Endometrium (tissue), 2 donors: ENCODE results near the gene ADD1.

ENCODE experiments used
- FAIRE-seq: peaks from 2 replicates; lab custom pipeline; 2012; peaks lifted over from hg19 to GRCh38; lab: Jason Lieb, UNC
- donor health status: control.
- donor health status: control.

The ADD1 gene

GRCh38 chr4:2834001-2834921, 9.4 kb upstream of the ADD1 start:
- no peak for FAIRE-seq

- no peak for FAIRE-seq
Measured at GRCh38 chr4:2835978-2836377, 7.7 kb upstream of the ADD1 start.

GRCh38 chr4:2836391-2836859, 7.2 kb upstream of the ADD1 start:
- FAIRE-seq, result no peak

- FAIRE-seq, result no peak
Measured at GRCh38 chr4:2837110-2837903, 6.3 kb upstream of the ADD1 start.

- peak; percentile 63 for FAIRE-seq
Measured at GRCh38 chr4:2837904-2838496, 5.6 kb upstream of the ADD1 start.

GRCh38 chr4:2839060-2839459, 4.6 kb upstream of the ADD1 start:
- FAIRE-seq, result no peak

GRCh38 chr4:2842687-2843262, 869 bp upstream of the ADD1 start:
- no peak for FAIRE-seq

- FAIRE-seq, result no peak
Measured at GRCh38 chr4:2843941-2844584, 419 bp downstream of the ADD1 start.

- no peak for FAIRE-seq
Measured at GRCh38 chr4:2846172-2846571, 2.5 kb downstream of the ADD1 start.

GRCh38 chr4:2847302-2847871, 3.7 kb downstream of the ADD1 start:
- no peak for FAIRE-seq

GRCh38 chr4:2848449-2848848, 4.8 kb downstream of the ADD1 start:
- FAIRE-seq, result no peak

- no peak for FAIRE-seq
Measured at GRCh38 chr4:2849267-2850152, 5.9 kb downstream of the ADD1 start.

- FAIRE-seq, result no peak
Measured at GRCh38 chr4:2850966-2851798, 7.5 kb downstream of the ADD1 start.

- FAIRE-seq, result no peak
Measured at GRCh38 chr4:2852481-2852921, 8.9 kb downstream of the ADD1 start.

GRCh38 chr4:2855584-2855983, 11.9 kb downstream of the ADD1 start:
- no peak for FAIRE-seq

- no peak for FAIRE-seq
Measured at GRCh38 chr4:2856266-2856665, 12.6 kb downstream of the ADD1 start.

- no peak for FAIRE-seq
Measured at GRCh38 chr4:2857349-2857927, 13.8 kb downstream of the ADD1 start.

GRCh38 chr4:2858451-2859217, 15.0 kb downstream of the ADD1 start:
- FAIRE-seq, result no peak
